NCI-H82 treated with DMSO at 0.1 percent for 48 hours (cell line): Measurements from ENCODE around the gene SLC35E2B.
"Not testable (repeated sequence)": the region's sequence is repeated elsewhere in the genome, so short reads cannot be mapped to it uniquely, and the experiment has no call there.

Experiments used
- DNase-seq: peaks from one replicate; lab custom pipeline; 2025; ENCODE audit not compliant: unreplicated experiment; lab: John Stamatoyannopoulos, UW

The SLC35E2B gene

GRCh38 chr1:1647567-1648241 is 44.9 kb downstream of the SLC35E2B start:
- not testable (repeated sequence) for DNase-seq

- not testable (repeated sequence) for DNase-seq
Measured at GRCh38 chr1:1646326-1646725, 46.3 kb downstream of the SLC35E2B start.

GRCh38 chr1:1640711-1641461 is 51.7 kb downstream of the SLC35E2B start:
- DNase-seq: not testable (repeated sequence)

GRCh38 chr1:1640081-1640480 is 52.5 kb downstream of the SLC35E2B start:
- not testable (repeated sequence) for DNase-seq

DNA sequence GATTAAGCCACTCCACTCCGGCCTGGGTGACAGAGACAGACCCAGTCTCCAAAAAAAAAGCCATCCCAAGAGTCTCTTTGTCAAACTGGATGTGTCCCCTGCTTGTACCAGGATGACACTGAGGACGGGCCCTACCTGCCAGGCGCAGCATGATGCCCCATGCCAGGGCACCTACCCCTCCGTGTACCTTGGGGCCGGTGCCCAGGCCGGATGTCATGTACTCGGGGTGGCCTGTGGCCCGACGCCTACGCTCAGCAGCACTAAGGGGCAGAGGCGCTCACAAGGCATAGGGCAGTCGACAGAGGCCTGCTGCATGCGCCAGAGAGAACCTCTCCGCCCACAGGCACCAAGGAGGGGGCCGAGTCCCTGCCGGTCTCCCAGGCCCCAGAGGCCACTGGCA is 53.2 kb downstream of the SLC35E2B start:
- DNase-seq: not testable (repeated sequence)

DNA sequence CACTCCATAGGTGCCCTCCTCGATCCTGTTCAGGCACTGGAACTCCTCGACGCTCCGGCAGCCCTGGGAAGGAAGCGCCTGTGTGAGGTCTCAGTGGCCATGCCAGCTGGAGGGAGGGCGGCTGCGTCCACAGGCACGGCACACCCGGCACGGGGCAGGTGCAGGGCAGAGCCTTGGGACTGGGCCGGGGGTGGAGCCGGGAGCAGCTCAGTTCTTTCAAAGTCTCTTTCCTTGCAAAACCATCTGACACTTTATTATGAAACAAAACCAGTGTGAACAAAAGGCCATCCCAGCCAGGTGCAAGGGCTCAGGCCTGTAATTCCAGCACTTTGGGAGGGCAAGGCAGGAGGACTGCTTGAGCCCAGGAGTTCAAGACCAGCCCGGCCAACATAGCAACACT is 54.1 kb downstream of the SLC35E2B start:
- DNase-seq: not testable (repeated sequence)

DNA sequence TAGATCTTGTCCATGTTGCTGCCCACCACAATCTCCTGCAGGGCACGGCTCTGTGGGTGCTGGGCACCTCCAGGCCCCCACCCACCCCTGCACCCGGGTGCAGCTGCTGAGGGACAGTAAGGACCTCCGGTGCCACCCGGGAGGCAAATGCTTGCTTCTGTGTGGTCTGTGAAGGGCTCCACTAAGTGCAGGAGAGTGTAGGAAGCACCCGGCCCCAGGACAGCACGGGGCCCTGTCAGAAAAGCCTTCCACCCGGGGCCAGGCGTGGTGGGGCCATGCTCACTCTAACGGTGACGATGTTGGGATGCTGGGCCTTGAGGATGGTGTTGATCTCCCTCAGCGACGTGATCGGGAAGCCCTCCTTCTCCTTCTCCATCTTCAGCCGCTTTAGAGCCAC is 55.1 kb downstream of the SLC35E2B start:
- not testable (repeated sequence) for DNase-seq

- not testable (repeated sequence) for DNase-seq
Measured at GRCh38 chr1:1636621-1637478, 55.7 kb downstream of the SLC35E2B start.

DNA sequence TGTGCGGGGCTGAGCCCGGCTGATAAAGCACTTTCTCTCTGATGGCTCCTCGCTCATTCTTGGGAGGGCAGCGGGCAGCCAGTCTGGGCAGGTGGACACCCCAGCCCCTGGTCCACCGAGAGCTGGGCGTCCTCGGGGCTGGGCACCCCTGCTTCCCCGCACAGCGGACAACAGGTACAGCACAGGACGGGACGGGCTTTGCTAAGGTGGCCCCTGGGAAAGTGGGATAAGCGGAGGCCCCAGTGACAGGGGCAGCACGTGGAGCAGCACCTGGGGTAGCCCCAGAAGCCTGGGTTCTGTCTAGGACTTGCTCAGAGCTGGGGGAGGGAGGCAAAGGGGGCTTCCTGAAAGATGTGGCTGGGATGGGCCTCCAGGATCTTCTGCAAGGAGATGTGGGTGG is 58.0 kb downstream of the SLC35E2B start:
- DNase-seq: not testable (repeated sequence)

DNA sequence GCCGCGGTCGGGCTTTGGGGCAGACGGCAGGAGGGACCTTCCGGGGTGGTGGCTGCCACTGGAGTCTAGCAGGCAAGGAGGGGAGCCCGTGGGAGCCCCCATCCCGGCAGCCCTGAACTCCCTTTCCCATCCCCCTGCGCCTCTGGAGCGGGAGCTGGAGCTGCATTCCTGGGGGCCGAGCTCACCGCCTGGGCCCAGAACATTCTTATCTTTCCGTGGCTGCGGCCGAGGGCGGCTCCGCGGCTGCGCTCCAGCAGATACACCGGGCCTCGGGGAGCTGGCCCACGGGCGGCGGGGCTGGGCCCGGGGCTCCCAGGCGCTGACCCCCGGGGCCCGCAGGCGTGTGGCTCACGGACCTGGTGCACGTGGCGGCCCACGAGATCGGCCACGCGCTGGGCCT is 59.2 kb downstream of the SLC35E2B start:
- not testable (repeated sequence) for DNase-seq

GRCh38 chr1:1631782-1632420 is 60.7 kb downstream of the SLC35E2B start, which contains the start of gene MMP23B:
Gene MMP23B, plus strand, starts transcription at chr1:1632173. Its CDS starts 46 bp downstream, at chr1:1632219.
- no peak for DNase-seq

DNA sequence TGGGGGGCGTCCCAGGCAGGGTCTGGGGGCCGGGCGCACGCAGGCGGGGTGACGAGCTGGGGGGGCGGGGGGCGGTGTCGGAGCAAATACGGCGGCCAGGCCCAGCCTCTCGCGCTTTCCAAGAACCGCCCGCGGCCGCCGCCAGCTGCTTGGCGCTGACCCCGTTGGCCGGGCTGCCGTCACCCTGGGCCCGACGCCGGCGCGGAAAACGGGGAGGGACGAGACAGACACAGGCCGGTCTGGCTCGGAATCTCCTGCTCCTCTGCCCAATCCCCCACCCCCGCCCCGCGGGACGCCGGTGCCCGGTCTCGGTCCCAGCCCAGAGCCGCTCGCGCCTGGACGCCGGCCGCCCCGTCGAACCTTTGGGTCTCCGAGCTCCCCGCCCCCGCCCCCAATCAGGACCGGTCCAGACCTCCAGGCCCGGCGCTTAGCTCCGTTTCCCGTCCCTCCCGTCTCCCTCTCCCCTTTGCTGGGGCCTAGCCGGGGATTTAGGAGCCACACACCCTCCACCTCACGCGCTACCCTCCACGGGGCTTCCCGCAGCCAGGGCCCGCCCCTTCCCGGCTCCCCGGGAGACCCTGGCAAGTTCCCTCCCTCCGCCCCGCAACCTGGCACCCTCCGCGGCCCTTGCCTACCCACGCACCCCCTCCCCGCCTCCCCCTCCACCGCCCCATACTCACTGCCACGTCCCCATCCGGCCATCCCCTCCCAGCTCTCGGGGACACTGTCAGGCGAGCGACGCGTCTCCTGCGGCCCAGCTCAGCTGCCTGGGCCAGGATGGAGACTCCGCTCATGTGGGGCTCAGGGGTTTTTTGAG is 61.4 kb downstream of the SLC35E2B start:
- DNase-seq: no peak

DNA sequence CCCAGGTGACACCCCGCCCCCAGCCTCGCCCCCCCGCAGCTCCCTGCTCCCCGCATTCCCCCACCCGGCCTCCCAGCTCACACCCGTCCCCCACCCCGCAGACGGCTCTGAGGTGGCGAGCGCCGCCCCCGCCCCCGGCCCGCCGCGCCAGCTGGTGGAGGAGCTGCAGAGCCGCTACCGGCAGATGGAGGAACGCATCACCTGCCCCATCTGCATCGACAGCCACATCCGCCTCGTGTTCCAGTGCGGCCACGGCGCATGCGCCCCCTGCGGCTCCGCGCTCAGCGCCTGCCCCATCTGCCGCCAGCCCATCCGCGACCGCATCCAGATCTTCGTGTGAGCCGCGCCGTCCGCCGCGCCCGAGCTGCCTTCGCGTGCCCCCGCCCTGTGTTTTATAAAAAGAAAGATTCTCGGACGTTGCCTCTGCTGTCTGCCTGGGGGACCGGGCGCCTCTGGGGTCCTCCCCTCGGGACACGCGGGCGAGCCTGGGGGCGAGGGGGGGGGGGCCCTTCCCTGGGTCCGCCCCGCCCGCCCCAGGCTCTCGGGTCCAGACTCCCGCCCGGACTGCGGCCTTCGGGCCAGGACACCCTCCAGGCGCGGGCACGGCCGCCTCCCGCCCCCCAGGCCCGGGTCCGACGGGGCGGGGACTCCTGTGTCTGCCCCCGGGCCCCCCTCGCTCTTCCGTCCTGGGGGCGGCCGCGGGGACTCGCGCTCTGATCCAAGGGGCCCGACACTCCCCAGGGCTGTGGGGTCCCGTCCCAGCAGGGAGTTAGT is 62.2 kb downstream of the SLC35E2B start:
- peak; percentile 91 for DNase-seq

DNA sequence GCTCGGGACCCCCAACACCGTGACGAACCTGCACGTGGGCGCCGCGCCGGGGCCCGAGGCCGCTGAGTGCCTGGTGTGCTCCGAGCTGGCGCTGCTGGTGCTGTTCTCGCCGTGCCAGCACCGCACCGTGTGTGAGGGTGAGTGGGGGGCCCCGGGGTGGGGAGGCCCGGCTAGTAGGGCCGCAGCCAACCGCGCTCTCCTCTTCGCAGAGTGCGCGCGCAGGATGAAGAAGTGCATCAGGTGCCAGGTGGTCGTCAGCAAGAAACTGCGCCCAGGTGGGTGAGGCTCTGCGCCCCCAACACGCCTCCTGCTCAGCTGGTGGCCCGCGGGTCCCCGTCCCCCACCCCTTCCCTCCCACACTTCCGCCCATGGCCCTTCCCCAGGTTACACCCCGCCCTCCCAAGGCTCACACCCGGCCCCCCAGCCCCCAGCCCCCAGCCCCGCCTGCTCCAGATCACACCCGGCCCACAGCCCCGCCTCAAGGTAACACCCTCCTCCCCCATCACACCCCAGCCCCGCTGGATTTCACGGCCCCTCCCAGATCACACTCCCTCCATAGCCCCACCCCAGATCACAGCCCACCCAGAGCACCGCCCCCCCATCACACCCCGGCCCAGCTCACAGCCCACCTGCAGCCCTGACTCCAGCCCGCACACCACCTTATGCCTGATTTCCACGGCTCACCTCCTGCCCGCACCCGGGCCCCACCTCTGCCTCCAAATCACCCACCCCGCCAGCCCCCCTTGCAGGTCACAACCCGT is 63.0 kb downstream of the SLC35E2B start:
- DNase-seq: peak; percentile 74

DNA sequence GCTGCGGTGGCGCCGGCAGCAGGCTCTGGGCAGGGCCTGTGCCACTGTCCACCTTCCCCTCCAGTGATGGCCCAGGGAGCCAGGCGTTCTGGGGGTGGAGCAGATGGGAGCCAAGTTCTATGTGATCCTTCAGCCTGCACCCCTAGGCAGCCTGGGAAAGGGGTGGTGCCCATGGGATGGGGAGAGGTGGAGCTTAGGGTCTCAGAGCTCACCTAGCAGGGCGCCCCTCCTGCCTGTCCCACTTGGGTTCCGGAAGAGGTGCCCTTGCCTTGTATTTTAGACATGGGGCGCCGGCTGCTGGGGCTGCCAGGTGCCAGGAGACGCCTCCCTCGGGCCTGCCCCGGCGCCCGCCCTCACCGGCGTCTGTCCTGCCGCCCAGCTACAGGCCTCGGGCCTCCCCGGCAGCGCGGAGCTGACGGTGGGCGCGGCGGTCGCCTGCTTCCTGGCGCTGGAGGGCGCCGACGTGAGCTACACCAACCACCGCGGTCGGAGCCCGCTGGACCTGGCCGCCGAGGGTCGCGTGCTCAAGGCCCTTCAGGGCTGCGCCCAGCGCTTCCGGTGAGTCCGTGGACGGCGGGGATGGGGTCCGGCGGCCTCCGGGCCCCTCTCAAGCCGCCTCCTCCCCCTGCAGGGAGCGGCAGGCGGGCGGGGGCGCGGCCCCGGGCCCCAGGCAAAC is 63.7 kb downstream of the SLC35E2B start:
- DNase-seq: no peak

DNA sequence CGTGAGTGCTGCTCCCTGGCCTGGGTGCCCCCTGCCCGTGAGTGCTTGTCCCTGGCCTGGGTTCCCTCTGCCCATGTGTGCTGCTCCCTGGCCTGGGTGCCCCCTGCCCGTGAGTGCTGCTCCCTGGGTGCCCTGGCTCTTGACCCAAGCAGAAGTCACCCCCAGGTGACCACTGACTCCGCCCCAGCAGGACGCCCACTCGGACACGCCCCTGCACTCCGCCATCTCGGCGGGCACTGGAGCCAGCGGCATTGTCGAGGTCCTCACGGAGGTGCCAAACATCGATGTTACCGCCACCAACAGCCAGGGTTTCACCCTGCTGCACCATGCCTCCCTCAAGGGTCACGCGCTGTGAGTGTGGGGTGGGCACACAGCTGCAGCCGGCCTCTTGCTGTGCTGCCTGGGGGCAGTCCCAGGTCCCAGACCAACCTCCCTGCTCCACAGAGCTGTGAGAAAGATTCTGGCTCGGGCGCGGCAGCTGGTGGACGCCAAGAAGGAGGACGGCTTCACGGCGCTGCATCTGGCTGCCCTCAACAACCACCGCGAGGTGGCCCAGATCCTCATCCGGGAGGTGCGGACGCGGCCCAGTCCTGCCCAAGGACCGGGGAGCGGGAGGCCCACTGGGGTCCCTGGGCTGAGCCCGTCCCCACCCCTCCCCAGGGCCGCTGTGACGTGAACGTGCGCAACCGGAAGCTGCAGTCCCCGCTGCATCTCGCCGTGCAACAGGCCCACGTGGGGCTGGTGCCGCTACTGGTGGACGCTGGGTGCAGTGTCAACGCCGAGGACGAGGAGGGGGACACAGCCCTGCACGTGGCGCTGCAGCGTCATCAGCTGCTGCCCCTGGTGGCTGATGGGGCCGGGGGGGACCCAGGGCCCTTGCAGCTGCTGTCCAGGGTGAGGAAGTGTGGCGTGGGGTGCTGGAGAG is 64.5 kb downstream of the SLC35E2B start:
- DNase-seq: no peak

GRCh38 chr1:1627261-1627828 is 65.2 kb downstream of the SLC35E2B start:
- no peak for DNase-seq
